Measurements from ENCODE around the gene ILDR2.

DNA sequence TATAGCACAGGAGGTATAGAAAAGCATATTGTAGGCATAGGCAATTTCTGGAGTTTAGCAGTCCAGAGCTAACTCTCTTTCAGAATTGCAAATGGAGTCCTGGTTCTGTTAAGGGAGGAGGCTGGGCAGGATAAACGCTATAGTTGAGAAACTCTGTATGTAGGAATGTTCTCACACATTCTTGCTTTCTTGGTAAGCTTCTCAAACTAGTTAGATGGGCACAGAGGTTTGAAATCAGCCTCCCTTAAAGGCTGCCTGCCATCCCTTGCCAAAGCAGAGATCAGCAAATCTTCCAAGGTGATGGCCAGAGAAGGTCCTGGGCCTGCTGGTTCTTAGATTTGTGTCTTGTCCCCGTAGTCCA lies 56.4 kb downstream of the ILDR2 start:
- TF ChIP-seq, protein P1, sequence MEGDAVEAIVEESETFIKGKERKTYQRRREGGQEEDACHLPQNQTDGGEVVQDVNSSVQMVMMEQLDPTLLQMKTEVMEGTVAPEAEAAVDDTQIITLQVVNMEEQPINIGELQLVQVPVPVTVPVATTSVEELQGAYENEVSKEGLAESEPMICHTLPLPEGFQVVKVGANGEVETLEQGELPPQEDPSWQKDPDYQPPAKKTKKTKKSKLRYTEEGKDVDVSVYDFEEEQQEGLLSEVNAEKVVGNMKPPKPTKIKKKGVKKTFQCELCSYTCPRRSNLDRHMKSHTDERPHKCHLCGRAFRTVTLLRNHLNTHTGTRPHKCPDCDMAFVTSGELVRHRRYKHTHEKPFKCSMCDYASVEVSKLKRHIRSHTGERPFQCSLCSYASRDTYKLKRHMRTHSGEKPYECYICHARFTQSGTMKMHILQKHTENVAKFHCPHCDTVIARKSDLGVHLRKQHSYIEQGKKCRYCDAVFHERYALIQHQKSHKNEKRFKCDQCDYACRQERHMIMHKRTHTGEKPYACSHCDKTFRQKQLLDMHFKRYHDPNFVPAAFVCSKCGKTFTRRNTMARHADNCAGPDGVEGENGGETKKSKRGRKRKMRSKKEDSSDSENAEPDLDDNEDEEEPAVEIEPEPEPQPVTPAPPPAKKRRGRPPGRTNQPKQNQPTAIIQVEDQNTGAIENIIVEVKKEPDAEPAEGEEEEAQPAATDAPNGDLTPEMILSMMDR (IDR thresholded peaks at IDR 0.05 in 8 of 11, conservative IDR thresholded peaks at IDR 0.05 in 3 of 11) = no peak
- TF ChIP-seq POLR2AphosphoS5 (IDR thresholded peaks at IDR 0.05) (no peak), POLR2A (IDR thresholded peaks at IDR 0.05) (no peak)
